GM12878 (cell line): Measurements from ENCODE around the gene TRAF3IP1. TPM values are rescaled to one million over a fixed set of nuclear protein-coding genes. Genes with fewer than 3 reads are reported as not detected.

Experiments used
- ATAC-seq: fragments of 200-7000 bp; cut with Tn5 transposase; 3 replicates; pipeline ENCODE4 v1.9.1; 2020; ENCODE audit warnings: mild to moderate bottlenecking, moderate library complexity
- BruUV-seq: library from RNA; stranded (reverse); fragments of 400-500 nt; replicated peaks from 2 replicates; lab custom pipeline; 2021; lab: Mats Ljungman, UMichigan
- CTCF ChIA-PET: fragments of 300-600 bp; sonication (Branson Sonifier 250); formaldehyde crosslinking; extraction: SDS; loops from one replicate; lab custom pipeline; 2021; ENCODE audit warnings: inconsistent platforms; lab: Yijun Ruan, JAX
- POLR2A ChIA-PET: fragments of 350-600 bp; formaldehyde crosslinking; extraction: SDS; loops from one replicate; lab custom pipeline; 2021; ENCODE audit warnings: inconsistent platforms; lab: Charles Lee
- RAD21 ChIA-PET: fragments of 300-600 bp; sonication (Branson Sonifier 250); formaldehyde crosslinking; loops from one replicate; lab custom pipeline; 2023; ENCODE audit warnings: antibody characterized with exemption; ENCODE audit not compliant: unreplicated experiment; lab: Charles Lee
- SMC1A ChIA-PET: fragments of 300-600 bp; sonication (Branson Sonifier 250); formaldehyde crosslinking; loops from one replicate; lab custom pipeline; 2023; ENCODE audit not compliant: unreplicated experiment, uncharacterized antibody; lab: Charles Lee
- DNase-seq: peaks from one replicate; pipeline ENCODE4 v3.0.0-alpha.2; 2011; ENCODE audit warnings: low read depth, low spot score
- FAIRE-seq: peaks from 3 replicates; lab custom pipeline; 2011; peaks lifted over from hg19 to GRCh38; lab: Jason Lieb, UNC
- H2AFZ ChIP-seq: 2 replicates; pipeline ENCODE4 v1.6.0; 2011; ENCODE audit warnings: low read depth, low read length, control low read depth; ENCODE audit not compliant: control insufficient read depth
- H3K27ac ChIP-seq: 2 replicates; pipeline ENCODE4 v1.5.1; 2011; ENCODE audit warnings: control low read depth; ENCODE audit not compliant: control insufficient read depth, insufficient read depth
- H3K27me3 ChIP-seq, 2 experiments: replicated peaks in 1 of 2; 2 replicates each; pipeline versions ENCODE4 v1.6.0 to v1.6.1; 2011; ENCODE audit warnings: low read length in 1 of 2; ENCODE audit not compliant: control insufficient read depth in 2 of 2, insufficient read depth in 2 of 2
- H3K36me3 ChIP-seq, 2 experiments: 2 replicates each; pipeline ENCODE4 v1.5.1; 2011; ENCODE audit warnings: low read length in 1 of 2; ENCODE audit not compliant: control insufficient read depth in 2 of 2, insufficient read depth in 2 of 2
- H3K4me1 ChIP-seq: 2 replicates; pipeline ENCODE4 v1.6.1; 2011; ENCODE audit warnings: mild to moderate bottlenecking, low read length, moderate library complexity, mixed read lengths; ENCODE audit not compliant: control insufficient read depth, insufficient read depth
- H3K4me2 ChIP-seq: 2 replicates; pipeline ENCODE4 v1.6.0; 2011; ENCODE audit warnings: control low read depth; ENCODE audit not compliant: control insufficient read depth, insufficient read depth
- H3K4me3 ChIP-seq: fragments of 200-600 bp; sonication (generic); 2 replicates; pipeline ENCODE4 v1.5.1; 2016
- H3K79me2 ChIP-seq: 2 replicates; pipeline ENCODE4 v1.6.0; 2011; ENCODE audit warnings: low read length; ENCODE audit not compliant: control insufficient read depth, insufficient read depth
- H3K9ac ChIP-seq: 2 replicates; pipeline ENCODE4 v1.8.0; 2011; ENCODE audit warnings: low read length, control low read depth, mixed read lengths; ENCODE audit not compliant: control insufficient read depth, insufficient read depth
- H3K9me3 ChIP-seq: replicated peaks from 3 replicates; pipeline ENCODE4 v1.5.1; 2011; ENCODE audit warnings: mild to moderate bottlenecking, low read length; ENCODE audit not compliant: control insufficient read depth, insufficient read depth
- H4K20me1 ChIP-seq: 2 replicates; pipeline ENCODE4 v1.6.0; 2011; ENCODE audit not compliant: control insufficient read depth, insufficient read depth
- BCL11A ChIP-seq: IDR thresholded peaks from 2 replicates; pipeline ENCODE4 v1.6.1; 2011; ENCODE audit warnings: low read depth, low read length
- BMI1 ChIP-seq: fragments of 450-650 bp; IDR thresholded peaks from 2 replicates; pipeline ENCODE4 v1.6.1; 2016; ENCODE audit warnings: mild to moderate bottlenecking, moderate library complexity, borderline replicate concordance
- CBX5 ChIP-seq: sonication (generic); IDR thresholded peaks from 2 replicates; pipeline ENCODE4 v1.6.1; 2016; ENCODE audit warnings: low read depth, moderate library complexity, mild to moderate bottlenecking, inconsistent platforms
- FOS ChIP-seq: IDR thresholded peaks from 3 replicates; pipeline ENCODE4 v1.6.1; 2011; ENCODE audit warnings: borderline replicate concordance; ENCODE audit not compliant: insufficient read length; ENCODE audit errors: extremely low read depth
- IKZF1 ChIP-seq: fragments of 450-650 bp; conservative IDR thresholded peaks from 2 replicates; pipeline ENCODE4 v1.6.1; 2017; ENCODE audit warnings: antibody characterized with exemption, mild to moderate bottlenecking
- JUND ChIP-seq: IDR thresholded peaks from 2 replicates; pipeline ENCODE4 v1.6.1; 2012; ENCODE audit warnings: low read depth, mild to moderate bottlenecking, low read length, improper control_type of control experiment, moderate library complexity
- MEF2A ChIP-seq: IDR thresholded peaks from 2 replicates; pipeline ENCODE4 v1.6.1; 2011; ENCODE audit warnings: low read depth, mild to moderate bottlenecking, low read length, moderate library complexity; ENCODE audit not compliant: insufficient read depth
- MYB ChIP-seq: fragments of 150-350 bp; IDR thresholded peaks from 2 replicates; pipeline ENCODE4 v1.6.1; 2014; ENCODE audit warnings: mild to moderate bottlenecking, low read depth, low read length, borderline replicate concordance
- MYC ChIP-seq: IDR thresholded peaks from 2 replicates; pipeline ENCODE4 v1.6.1; 2011; ENCODE audit warnings: mild to moderate bottlenecking, low read length, moderate library complexity, inconsistent platforms; ENCODE audit not compliant: insufficient read depth, insufficient replicate concordance, insufficient read length, severe bottlenecking
- PAX8 ChIP-seq: fragments of 450-650 bp; IDR thresholded peaks from 2 replicates; pipeline ENCODE4 v1.6.1; 2017; ENCODE audit warnings: mild to moderate bottlenecking, moderate library complexity
- RAD51 ChIP-seq: fragments of 450-650 bp; IDR thresholded peaks from 2 replicates; pipeline ENCODE4 v1.6.1; 2016; ENCODE audit warnings: moderate library complexity, mild to moderate bottlenecking, inconsistent platforms
- RFX5 ChIP-seq: IDR thresholded peaks from 2 replicates; pipeline ENCODE4 v1.6.1; 2011; ENCODE audit warnings: low read depth, low read length, improper control_type of control experiment
- SMAD1 ChIP-seq: fragments of 450-650 bp; IDR thresholded peaks from 2 replicates; pipeline ENCODE4 v1.6.1; 2018; ENCODE audit warnings: mild to moderate bottlenecking, low read depth; ENCODE audit not compliant: partially characterized antibody
- SREBF2 ChIP-seq: IDR thresholded peaks from 2 replicates; pipeline ENCODE4 v1.6.1; 2012; ENCODE audit warnings: mild to moderate bottlenecking, low read length
- SUZ12 ChIP-seq: fragments of 200-600 bp; sonication (generic); IDR thresholded peaks from one replicate; pipeline ENCODE4 v1.6.1; 2018; ENCODE audit warnings: antibody characterized with exemption, mild to moderate bottlenecking; ENCODE audit not compliant: unreplicated experiment
- WGBS: methylation state at CpG from one replicate; pipeline ENCODE4 v1.1.6; 2016; ENCODE audit warnings: low lambda C conversion rate; ENCODE audit not compliant: insufficient replicate concordance, insufficient coverage; ENCODE audit errors: missing lambda C conversion rate; 5-methylcytosine and 5-hydroxymethylcytosine counted together
- in situ Hi-C: fragments of 300-500 bp; cut with MboI; formaldehyde crosslinking; loops from 9 replicates; pipeline ENCODE4 v1.14.3; 2018; ENCODE audit warnings: mixed read lengths
- intact Hi-C: fragments of 100-400 bp; cut with micrococcal nuclease; formaldehyde crosslinking; loops from one replicate; pipeline ENCODE4 v1.14.2; 2022; ENCODE audit not compliant: unreplicated experiment
- polyA plus RNA-seq, 11 experiments: library from polyadenylated mRNA; depleted of rRNA in 4 of 11; unstranded in 6 of 11; stranded (reverse) in 5 of 11; fragments of >200 nt; fragmentation: Nextera tagmentation in 4 of 11; fragmentation: Illumina TruSeq in 1 of 11; extraction: Ambion mirVana in 4 of 11; extraction: Trizol in 1 of 11; gene quantifications; 1 replicate in 1 of 11; 2 replicates in 10 of 11; pipeline versions ENCODE4 v1.2.1 to v1.2.3, GENCODE V29; 2011 to 2016; ENCODE audit warnings: inconsistent platforms in 2 of 11, missing spikeins in 2 of 11, low read depth in 1 of 11
- total RNA-seq, 4 experiments: library from RNA; depleted of rRNA in 3 of 4; stranded (reverse); fragments of >200 nt in 3 of 4; fragmentation: Illumina TruSeq in 1 of 4; extraction: Trizol in 1 of 4; gene quantifications; 2 replicates each; pipeline versions ENCODE4 v1.2.1 to v1.2.3, GENCODE V29; 2013 to 2021
- TF ChIP-seq, protein P1 (sequence below): IDR thresholded peaks from 2 replicates; pipeline ENCODE4 v1.6.1; 2011; ENCODE audit warnings: low read depth, mild to moderate bottlenecking, low read length, moderate library complexity, borderline replicate concordance; ENCODE audit errors: extremely low read depth
- TF ChIP-seq, protein P2 (sequence below): IDR thresholded peaks from 2 replicates; pipeline ENCODE4 v1.6.1; 2011; ENCODE audit warnings: low read depth, low read length, improper control_type of control experiment, borderline replicate concordance

The TRAF3IP1 gene
- total and polyA plus RNA-seq, 10 of the 15 experiments (the other 5 are each of a cell fraction or from before 2014, with no cell fraction given): 1.6 to 7.5 (median 3.6) TPM

DNA sequence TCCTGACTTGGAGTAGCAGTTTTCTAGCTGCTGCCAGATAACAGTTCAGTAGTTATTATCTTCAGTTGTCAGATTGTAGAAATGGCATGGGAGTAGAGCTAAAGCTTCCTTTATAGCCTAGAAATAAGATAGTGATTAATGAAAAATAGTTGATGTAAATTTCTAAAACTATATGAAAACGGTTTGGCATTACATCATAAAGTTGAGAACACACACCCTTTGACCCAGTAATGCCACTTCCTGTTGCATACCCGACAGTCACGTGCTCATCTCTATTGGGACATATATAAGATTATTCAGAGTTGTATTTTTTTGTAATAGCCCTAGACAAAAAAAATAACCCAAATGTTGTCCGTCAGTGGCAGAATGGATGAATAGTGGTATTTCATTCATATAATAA, 67.0 kb downstream of the TRAF3IP1 start:
- Histone ChIP-seq H4K20me1 (no peaks in the 10 kb centered on the region), H2AFZ (no peak overlapping the region), H3K36me3 (no peaks in the 10 kb centered on the region), H3K4me1 (no peaks in the 10 kb centered on the region), H3K79me2 (no peaks in the 10 kb centered on the region), H3K9ac (no peak overlapping the region), H3K4me2 (no peak overlapping the region), H3K4me3 (no peak overlapping the region)
- ATAC-seq (no peak), DNase-seq (no peak), FAIRE-seq (no peak)
- SMC1A ChIA-PET: interaction anchor here (0.6 to 1.2 kb wide), 2 partner anchors 8 to 18 kb away, joined by 3 read pairs; no protein-coding TSS in a partner anchor
- in situ Hi-C loops: no loop called here
- WGBS: 71% methylated on average over 4 of the region's 4 CpGs
- TF ChIP-seq SMAD1 (no peak), PAX8 (no peak), SREBF2 (no peak), IKZF1 (no peak), MYB (no peak), RFX5 (no peak), BCL11A (no peak)
- TF ChIP-seq, protein P1, sequence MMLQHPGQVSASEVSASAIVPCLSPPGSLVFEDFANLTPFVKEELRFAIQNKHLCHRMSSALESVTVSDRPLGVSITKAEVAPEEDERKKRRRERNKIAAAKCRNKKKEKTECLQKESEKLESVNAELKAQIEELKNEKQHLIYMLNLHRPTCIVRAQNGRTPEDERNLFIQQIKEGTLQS: no peak
- TF ChIP-seq, all 136 proteins: peak for 0
- no peak overlapping the region for H3K27ac ChIP-seq
- ChIA-PET POLR2A (no interaction called here), CTCF (interaction anchor here (0.9 to 1.0 kb wide), 2 partner anchors 17 to 419 kb away, joined by 3 to 4 read pairs; no protein-coding TSS in a partner anchor), RAD21 (no interaction called here)
- BruUV-seq: no TSS peak
- H3K27me3 ChIP-seq: no peaks in the 10 kb centered on the region
- H3K9me3 ChIP-seq: no peaks in the 10 kb centered on the region
- intact Hi-C loops: no loop called here

DNA sequence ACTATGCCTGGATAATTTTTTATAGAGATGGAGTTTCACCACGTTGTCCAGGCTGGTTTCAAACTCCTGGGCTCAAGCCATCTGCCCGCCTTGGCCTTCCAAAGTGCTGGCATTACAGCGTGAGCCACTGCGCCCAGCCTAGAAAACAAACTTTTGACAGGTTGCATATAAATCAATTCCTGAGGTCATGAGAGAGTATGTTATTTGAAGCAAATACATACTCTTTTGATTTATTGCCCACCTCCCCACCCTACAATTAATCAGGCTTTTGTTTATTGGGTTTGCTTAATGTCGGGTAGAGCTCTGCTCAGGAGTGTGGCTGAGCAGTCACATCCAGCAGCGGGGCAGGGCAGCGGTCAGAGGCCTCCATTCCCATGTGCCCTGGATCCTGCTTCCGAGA, 68.5 kb downstream of the TRAF3IP1 start:
- 87% methylated on average over 8 of the region's 8 CpGs for whole genome bisulfite sequencing
- ChIA-PET SMC1A (no interaction called here), RAD21 (no interaction called here), CTCF (no interaction called here), POLR2A (no interaction called here)
- intact Hi-C loops (no loop called here), in situ Hi-C loops (no loop called here)
- no peak for ATAC-seq
- no peaks in the 10 kb centered on the region for H4K20me1 ChIP-seq
- no peak overlapping the region for H3K4me2 ChIP-seq
- no peak overlapping the region for H3K27ac ChIP-seq
- no peaks in the 10 kb centered on the region for H3K27me3 ChIP-seq
- H2AFZ ChIP-seq: no peak overlapping the region
- H3K4me1 ChIP-seq: no peaks in the 10 kb centered on the region
- no peak overlapping the region for H3K9ac ChIP-seq
- BruUV-seq: no TSS peak
- no peak for DNase-seq
- FAIRE-seq: no peak
- no peak overlapping the region for H3K4me3 ChIP-seq
- no peaks in the 10 kb centered on the region for H3K36me3 ChIP-seq
- H3K9me3 ChIP-seq: no peaks in the 10 kb centered on the region
- no peaks in the 10 kb centered on the region for H3K79me2 ChIP-seq
- no peak for TF ChIP-seq FOS
- no peak for TF ChIP-seq SUZ12
- no peak for TF ChIP-seq BMI1
- no peak for TF ChIP-seq RAD51
- no peak for TF ChIP-seq JUND
- no peak for TF ChIP-seq MYC
- TF ChIP-seq, protein P2, sequence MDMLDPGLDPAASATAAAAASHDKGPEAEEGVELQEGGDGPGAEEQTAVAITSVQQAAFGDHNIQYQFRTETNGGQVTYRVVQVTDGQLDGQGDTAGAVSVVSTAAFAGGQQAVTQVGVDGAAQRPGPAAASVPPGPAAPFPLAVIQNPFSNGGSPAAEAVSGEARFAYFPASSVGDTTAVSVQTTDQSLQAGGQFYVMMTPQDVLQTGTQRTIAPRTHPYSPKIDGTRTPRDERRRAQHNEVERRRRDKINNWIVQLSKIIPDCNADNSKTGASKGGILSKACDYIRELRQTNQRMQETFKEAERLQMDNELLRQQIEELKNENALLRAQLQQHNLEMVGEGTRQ: no peak
- TF ChIP-seq MEF2A: no peak
- TF ChIP-seq CBX5: no peak
